ENCODE data around the gene WDR18.

WDR18 gene

DNA sequence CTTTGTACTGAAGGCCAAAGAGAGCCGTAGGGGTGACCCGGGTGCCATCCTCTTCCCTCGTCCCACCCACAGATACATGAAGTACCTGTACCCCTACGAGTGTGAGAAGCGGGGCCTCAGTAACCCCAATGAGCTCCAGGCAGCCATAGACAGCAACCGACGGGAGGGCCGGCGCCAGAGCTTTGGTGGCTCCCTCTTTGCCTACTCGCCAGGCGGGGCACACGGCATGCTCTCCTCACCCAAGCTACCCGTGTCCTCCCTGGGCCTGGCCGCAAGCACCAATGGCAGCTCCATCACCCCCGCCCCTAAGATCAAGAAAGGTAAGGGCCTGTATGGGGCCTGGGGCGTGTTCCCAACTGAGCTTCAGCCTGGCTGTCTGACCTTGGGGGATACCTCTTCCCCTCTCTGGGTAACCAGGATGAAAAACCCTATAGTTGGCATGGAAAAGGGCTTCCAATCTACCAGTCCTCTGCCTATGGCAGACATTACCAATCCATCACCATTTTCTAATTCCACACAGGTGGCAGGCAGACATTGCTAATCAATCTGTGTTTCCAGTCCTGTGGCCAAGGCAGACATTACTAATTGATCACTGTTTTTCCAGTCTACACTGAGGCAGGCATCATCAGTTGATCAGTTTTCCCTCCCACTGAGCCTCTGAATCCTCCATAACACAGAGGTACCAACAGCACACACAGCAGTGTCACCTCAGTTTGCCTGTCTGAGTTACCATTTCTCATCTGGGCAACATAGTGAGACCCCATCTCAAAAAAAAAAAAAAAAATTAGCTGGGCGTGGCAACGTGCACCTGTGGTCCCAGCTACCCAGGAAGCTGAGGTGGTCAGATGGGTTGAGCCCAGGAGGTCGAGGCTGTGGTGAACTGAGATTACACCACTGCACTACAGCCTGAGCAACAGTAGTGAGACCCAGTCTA, 19.1 kb upstream of the WDR18 start:
- DNase-seq (ENCODE audit: low spot score): no peak

- DNase-seq (ENCODE audit: low spot score): no peak
These were observed 17.6 kb upstream of the WDR18 start for GRCh38 chr19:966485-967088.

DNA sequence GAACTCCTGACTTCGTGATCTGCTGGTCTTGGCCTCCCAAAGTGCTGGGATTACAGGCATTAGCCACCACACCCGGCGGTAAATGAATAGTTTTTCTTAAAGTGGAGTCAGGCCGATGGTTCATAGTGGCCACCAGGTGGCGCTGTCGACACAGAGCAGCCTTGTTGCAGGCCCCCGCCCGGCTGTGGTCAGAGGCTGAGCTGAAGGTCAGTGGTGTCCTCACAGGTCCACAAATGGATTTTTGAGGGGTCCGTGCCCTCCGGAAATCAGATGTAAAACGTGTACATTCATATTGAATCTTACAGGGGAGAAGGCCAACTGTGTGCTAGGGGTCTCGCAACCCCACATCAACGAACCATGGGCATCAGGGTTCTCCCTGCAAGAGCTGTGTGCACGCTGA, 13.4 kb upstream of the WDR18 start:
- no peak for DNase-seq (ENCODE audit: low spot score)

DNA sequence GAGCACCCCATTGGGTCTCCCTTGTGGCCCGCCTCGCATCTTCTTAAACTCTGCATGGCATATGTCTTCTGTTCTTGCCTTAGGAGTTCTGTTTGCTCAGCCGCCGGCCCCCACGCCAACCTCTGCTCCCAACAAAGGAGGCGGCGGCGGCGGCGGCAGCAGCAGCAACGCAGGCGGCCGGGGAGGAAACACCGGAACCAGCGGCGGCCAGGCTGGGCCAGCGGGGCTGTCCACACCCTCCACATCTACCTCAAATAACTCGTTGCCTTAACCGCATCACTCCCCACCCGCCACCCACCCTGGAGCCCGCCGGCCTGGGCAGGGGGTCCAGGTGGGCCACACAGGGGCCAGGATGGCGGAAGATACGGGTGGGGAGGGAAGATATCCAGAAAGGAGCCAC, 12.3 kb upstream of the WDR18 start:
- DNase-seq (ENCODE audit: low spot score): no peak

DNA sequence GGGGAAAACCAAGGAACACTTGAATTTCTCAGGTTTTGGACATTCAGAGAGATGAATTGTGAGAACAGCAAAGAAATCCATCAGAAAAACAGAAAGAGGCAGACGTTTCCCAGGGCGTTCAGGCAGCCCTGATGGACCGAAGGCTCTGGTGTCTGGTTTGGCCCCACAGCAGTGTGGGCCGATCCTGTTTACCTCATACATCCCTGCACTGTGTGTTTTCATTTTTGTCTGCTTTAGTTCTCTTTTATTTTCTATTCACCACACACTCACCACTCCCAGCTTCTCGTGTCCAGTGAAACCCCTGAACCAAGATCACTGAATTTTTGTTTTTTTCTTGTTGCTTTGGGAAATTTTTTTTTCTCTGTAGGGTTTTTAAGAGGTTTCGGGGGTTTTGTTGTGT, 11.9 kb upstream of the WDR18 start:
- DNase-seq (ENCODE audit: low spot score): no peak

- DNase-seq (ENCODE audit: low spot score): no peak
These were observed 10.2 kb upstream of the WDR18 start for GRCh38 chr19:973726-974563.

DNA sequence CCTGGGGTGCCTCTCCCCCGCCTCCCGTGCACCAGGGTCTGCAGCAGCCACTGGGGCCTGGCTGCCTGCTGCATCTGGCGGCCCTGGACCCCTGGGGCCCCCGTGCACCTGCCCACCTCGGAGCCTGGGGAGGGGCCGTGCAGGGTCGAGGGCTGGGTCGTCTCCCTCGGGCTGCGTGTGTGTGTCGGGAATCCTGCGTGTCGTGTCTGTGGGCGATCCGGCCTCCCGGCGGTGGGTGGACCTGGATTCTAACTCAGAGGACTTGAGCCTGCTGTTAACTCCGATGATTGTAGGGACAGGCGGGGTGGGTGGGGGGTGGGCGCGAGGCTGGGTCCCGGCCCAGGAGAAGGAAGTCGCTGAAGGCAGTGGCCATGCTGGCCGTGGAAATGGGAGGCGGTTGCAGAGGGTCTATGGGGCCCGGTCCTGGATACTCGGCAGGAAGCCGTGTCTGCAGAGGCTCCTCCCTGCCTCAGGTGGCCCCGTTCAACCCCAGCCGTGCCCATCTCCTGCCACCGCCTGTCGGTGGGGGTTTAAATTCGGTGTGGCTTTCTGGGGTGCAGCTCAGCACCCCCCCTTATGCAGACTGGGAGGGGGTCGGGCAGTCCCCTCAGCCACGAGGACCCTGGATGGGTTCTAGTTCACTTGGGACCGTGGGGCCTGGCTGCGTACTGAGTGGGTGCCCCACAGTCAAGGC, 9.4 kb upstream of the WDR18 start:
- no peak for DNase-seq (ENCODE audit: low spot score)

DNA sequence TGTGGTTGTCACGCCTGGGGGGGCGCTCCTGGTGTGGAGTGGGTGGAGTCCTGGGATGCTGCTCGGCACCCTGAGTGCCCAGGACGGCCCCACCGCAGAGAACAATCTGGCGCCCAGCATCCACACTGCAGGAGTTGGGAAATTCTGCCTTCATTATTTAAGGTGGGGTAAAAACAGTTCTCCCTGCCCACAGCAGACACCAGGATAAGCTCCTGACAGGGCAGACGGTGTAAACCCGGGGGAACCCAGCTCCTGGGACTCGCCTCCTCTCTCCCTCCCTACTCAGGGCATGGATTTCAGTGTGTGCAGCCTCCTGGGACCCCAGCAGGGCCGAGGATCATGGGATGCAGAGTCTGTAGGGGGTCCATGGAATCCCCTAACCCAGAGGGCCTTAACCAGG, 7.7 kb upstream of the WDR18 start:
- no peak for DNase-seq (ENCODE audit: low spot score)

GRCh38 chr19:977058-977464, 7.1 kb upstream of the WDR18 start:
- no peak for DNase-seq (ENCODE audit: low spot score)

GRCh38 chr19:979318-979741, 4.8 kb upstream of the WDR18 start:
- no peak for DNase-seq (ENCODE audit: low spot score)

DNA sequence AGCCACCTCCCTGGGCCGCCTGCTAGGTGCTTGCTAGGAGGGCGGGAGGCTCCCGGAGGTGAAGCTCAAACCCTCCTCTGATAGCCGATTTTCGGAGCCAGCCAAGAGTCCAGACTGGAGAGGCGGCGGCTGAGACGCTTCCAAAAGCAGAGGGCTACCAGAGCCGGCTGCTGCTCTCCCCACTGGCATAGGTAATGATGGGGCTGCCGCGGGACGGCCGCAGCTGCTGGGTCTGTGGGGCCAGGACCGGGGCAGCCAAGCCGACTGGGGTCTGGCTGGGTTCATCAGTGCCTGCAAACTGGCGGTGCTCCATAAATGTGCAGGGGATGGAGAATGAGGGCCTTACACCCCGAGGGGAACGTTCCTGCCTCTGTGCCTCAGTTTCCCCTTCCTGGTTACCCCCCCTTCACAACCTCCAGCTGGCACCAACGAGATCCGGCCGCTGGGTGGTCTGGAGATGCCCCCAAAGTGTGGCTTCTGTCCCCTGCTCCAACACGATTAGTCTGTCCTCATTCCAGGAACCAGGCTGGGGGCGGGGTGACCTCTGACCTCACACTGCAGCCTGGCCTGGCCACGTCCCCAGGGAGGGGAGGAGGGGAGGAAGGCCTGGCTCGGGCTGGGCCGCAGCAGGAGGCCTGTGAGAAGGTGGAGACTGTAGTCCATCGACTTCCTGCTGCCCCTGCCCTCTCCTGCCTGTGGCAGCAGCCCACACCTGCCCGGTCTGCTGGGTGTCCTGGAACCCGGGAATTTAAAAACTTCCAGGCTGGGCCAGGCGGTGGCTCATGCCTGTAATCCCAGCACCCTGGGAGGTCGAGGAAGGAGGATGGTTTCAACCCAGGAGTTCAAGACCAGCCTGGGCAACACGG, 3.8 kb upstream of the WDR18 start:
- no peak for DNase-seq (ENCODE audit: low spot score)

GRCh38 chr19:982567-983170, 1.5 kb upstream of the WDR18 start:
- DNase-seq (ENCODE audit: low spot score): peak; percentile 63

DNA sequence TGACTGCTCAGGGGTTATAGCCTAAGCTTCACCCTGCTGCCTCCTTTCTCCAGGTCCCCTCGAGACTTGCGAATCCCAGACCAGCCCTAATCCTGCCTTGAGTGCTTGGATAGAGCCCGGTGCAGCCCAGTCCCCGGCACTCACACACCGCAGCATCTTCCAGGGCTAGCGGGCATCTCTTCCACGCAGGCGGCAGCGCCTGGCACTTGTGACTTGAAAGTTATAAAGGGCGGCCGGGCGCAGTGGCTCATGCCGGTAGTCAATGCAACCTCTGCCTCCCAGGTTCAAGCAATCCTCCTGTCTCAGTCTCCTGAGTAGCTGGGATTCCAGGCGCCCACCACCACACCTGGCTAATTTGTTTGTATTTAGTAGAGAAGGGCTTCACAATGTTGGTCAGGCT, 1.9 kb downstream of the WDR18 start:
- DNase-seq (ENCODE audit: low spot score): no peak

- DNase-seq (ENCODE audit: low spot score): no peak
These were observed 3.9 kb downstream of the WDR18 start for GRCh38 chr19:988081-988480.

DNA sequence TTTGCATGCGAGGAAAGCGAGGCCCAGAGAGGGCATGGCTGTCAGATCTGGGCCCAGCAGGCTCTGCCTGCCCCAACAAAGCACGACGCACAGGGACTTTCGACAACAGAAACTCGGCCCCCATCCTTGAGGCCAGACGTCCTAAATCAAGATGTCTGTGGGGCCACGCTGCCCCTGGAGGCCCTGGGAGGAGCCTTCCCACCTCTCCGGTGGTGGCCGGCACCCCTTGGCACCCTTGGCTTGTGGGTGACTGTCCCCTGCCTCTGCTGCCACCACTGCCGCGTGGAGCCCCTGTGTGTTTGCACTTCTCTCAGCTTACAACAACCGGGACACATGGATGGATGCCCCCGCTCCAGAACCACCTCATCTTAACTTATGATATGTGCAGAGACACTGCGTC, 4.4 kb downstream of the WDR18 start:
- no peak for DNase-seq (ENCODE audit: low spot score)

DNA sequence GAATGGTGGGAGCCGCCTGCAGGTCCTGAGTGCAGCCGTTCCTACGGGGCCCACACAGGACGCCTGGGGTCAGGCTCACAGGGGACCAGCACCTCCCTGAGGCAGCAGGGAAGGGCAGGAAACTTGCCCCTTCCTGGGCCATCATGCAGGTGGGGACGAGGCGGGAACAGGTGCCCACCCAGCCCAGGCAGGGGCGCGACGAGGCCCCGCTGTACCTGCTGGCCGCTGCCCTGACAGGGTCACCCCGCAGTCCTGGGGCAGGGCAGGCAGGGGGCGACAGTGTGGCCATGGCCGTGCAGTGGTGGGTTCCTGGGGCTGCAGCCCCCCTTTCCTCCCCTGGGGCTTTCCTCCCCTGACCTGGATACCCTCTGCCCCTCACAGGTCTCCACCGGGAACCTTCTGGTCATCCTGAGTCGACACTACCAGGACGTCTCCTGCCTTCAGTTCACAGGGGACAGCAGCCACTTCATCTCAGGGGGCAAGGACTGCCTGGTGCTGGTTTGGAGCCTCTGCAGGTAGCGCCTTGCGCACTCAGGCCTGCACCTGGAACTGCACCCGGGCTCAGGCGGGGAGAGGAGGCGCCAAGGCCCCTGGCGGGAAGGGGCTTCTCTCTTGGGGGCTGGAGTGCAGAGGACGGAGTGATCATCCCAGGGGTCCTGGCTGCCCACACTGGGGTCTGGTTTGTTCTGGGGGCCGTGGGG, 5.4 kb downstream of the WDR18 start:
- DNase-seq (ENCODE audit: low spot score): no peak

GRCh38 chr19:990119-990571, 6.0 kb downstream of the WDR18 start:
- no peak for DNase-seq (ENCODE audit: low spot score)

GRCh38 chr19:990746-991145, 6.6 kb downstream of the WDR18 start:
- no peak for DNase-seq (ENCODE audit: low spot score)

DNA sequence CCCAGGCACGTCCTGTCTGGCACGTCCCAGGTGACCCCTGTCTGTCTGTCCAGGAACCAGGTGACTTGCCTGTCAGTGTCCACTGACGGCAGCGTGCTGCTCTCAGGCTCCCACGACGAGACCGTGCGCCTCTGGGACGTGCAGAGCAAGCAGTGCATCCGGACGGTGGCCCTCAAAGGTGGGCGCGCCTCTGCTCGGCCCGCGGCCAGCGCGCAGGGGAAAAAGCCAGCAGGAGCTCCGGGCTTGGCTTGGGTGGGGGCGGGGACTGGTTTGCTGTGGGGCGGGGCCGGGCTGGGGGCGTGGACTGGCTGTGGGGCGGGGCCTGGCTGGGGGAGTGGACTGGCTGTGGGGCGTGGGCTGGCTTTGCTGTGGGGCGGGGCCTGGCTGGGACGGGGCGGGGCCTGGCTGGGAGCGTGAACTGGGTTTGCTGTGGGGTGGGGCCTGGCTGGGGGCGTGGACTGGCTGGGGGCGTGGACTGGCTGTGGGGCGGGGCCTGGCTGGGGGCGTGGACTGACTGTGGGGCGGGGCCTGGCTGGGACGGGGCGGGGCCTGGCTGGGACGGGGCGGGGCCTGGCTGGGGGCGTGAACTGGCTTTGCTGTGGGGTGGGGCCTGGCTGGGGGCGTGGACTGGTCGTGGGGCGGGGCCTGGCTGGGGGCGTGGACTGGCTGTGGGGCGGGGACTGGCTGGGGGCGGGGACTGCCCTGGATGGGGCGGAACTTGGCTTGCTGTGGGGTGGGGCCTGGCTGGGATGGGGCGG, 7.2 kb downstream of the WDR18 start:
- peak; percentile 59 for DNase-seq (ENCODE audit: low spot score)
